Lower leg skin (tissue), 3 donors: ENCODE data around the gene FIGN.

Source experiments
- POLR2A ChIP-seq, 2 donors: fragments of 450-650 bp; IDR thresholded peaks; one replicate each; pipeline ENCODE4 v1.6.1; 2016 to 2017; ENCODE audit warnings: antibody characterized with exemption in 2 of 2, mild to moderate bottlenecking in 1 of 2, moderate library complexity in 1 of 2
- TF ChIP-seq, protein P1 (sequence below), 3 donors: fragments of 450-650 bp; IDR thresholded peaks; one replicate each; pipeline ENCODE4 v1.5.1; 2016; ENCODE audit warnings: antibody characterized with exemption in 3 of 3, mild to moderate bottlenecking in 3 of 3, moderate library complexity in 2 of 3

DNA sequence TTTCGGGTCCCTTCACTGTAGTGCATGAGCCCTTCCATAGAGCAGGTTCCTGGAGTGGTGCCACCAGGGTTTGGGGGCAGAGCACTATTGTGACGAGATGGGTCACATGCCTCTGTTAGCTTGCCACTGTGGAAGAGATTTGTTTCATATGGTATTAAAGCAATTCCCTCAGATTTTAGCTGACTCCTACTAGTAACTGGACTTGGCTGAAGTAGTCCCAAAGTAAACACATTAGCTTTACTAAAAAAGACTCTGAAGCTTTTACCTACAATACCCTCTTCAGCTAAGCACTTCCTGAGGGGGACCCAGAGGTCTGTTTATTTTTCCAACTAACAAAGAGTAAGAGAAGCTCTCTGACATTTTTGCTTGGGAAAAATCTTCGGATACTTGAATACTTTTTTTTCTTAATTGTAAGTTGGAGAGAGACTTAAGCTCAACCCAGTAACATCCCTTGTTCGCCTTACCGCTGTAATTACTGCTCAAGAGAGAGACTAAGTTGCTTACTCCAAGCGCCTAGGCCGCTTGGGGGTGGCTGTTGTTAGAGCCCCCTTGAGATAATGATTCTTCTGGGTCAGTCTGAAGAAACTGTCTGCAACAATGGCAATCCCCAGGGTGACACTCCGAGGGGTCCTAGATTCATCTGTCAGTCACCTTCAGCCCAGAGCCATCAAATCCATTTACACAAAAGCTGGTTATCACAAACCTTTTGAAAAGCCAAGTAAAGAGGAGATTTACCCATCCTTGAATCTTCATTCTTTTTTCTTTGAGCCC lies 177.4 kb downstream of the FIGN start:
- TF ChIP-seq, protein P1, sequence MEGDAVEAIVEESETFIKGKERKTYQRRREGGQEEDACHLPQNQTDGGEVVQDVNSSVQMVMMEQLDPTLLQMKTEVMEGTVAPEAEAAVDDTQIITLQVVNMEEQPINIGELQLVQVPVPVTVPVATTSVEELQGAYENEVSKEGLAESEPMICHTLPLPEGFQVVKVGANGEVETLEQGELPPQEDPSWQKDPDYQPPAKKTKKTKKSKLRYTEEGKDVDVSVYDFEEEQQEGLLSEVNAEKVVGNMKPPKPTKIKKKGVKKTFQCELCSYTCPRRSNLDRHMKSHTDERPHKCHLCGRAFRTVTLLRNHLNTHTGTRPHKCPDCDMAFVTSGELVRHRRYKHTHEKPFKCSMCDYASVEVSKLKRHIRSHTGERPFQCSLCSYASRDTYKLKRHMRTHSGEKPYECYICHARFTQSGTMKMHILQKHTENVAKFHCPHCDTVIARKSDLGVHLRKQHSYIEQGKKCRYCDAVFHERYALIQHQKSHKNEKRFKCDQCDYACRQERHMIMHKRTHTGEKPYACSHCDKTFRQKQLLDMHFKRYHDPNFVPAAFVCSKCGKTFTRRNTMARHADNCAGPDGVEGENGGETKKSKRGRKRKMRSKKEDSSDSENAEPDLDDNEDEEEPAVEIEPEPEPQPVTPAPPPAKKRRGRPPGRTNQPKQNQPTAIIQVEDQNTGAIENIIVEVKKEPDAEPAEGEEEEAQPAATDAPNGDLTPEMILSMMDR (IDR thresholded peaks at IDR 0.05) = no peak
- no peak for TF ChIP-seq POLR2A (IDR thresholded peaks at IDR 0.05)
